GM12872 (cell line): ENCODE measurements around the gene CEP104.

Experiments used
- CTCF ChIP-seq: IDR thresholded peaks from 3 replicates; pipeline ENCODE4 v1.5.1; 2011; ENCODE audit warnings: low read depth, mild to moderate bottlenecking, low read length, moderate library complexity; ENCODE audit not compliant: insufficient read depth

The CEP104 gene

GRCh38 chr1:3863231-3863935, 6.4 kb upstream of the CEP104 start:
- TF ChIP-seq CTCF = no peak

DNA sequence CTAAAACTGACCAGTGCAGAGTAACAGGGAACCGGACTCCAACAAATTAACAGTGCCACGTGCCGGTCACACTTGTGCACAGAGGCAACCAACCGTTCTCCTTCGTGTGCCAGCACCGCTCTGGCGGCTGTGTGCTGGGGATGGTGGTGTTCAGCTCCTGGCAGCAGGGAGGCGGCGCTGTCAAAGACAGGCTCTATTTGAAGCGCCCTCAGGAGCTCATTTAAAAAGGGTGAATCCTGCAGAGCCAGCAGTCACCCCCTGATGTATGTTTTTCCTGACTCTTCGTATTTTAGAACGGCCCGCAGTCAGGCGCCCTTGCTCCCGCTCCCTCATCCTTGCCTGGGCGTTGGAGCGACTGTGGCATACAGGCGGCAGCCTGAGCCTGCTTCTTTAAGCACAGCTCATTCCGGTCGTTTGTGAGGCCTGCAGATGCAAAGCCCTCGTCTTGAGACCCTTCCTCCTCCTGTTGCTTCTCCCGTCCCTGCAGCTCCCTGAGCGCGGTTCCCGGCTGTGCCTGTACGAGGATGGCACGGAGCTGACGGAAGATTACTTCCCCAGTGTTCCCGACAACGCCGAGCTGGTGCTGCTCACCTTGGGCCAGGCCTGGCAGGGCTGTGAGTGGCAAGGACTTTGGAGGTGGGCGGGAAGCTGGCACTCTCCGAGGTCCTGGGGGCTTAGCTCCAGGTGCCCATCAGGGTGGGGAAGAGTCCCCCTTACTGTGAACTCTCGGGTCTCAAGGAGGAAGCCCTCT, 1.4 kb upstream of the CEP104 start:
- TF ChIP-seq CTCF = no peak

GRCh38 chr1:3857791-3858129, 749 bp upstream of the CEP104 start:
- TF ChIP-seq CTCF = no peak

DNA sequence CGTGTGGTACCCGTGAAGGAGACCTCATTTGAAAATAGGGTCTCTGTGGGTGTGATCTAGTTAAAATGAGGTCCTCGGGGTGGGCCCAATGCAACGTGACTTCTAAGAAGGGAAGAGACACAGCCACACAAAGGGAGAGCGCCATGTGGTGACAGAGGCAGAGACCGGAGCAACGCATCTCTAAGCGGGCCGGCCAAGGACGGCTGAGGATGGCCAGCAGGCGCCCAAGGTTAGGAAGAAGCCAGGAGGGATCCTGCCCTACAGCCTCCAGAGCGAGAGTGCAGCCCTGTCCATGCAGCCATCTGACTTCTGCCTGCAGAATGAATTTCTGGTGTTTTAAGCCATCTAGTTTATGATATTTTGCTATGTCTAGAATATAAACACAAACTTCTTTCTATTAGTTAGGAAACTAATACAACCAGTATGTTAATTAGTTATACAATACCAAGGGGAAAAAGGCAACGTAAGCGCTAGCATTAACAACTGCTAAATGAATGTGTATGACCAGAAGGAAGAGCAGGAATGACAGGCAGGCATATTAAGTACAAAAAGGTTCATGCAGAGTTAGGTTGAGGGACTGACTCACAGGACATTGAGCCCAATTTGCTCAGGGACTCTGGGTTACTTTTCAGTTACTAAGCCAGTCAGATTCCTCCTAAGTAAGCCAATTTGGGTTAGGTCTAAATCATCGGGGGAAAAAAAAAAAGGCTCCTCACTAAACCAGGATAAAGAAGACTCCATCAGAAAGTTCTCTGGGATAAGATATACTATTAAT, 4.1 kb downstream of the CEP104 start:
- no peak for TF ChIP-seq CTCF

DNA sequence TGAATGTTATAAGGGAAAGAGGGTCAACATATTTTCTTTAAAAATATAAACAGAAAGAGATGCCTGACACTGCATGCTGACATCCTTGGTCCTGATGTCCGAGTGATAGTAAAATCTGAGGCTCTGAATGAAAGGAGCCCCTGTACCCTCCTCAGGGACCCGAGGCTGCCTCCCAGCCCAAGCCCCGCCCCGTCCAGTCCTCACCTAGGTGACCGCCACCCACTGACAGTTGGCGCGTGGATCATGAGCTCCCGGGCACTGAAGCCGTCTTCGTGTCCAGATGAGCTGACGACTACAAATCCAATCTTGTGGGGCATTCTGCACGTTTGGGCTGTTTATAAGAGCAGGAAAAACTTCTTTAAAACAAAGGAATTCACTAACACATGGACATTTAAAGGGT, 4.9 kb downstream of the CEP104 start:
- no peak for TF ChIP-seq CTCF

DNA sequence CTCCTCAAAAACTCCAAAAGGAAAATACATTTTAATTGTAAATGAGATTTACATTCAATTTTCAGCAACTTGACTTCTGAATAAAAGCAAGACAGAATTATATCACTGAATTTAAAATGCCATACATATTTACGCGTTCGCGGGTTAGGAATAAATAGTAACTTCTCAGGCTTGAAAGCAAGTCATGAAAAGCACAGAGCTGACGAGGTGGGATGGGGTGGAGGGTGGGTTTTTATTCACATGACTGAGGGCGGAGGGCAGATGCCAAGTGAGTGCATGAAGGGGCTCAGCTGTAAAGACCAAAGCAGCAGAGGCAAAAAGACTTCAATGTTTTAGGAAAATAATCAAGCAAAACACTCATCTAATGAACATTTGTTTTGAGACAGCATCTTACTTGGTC, 5.7 kb downstream of the CEP104 start:
- TF ChIP-seq CTCF = no peak

- no peak for TF ChIP-seq CTCF
These were observed 6.2 kb downstream of the CEP104 start for GRCh38 chr1:3850857-3851256.
